GM13976 (cell line): ENCODE measurements around the gene BABAM2.

Experiments
- DNase-seq: peaks from one replicate; pipeline ENCODE4 v3.0.0; 2012; ENCODE audit warnings: low spot score
- in situ Hi-C: fragments of 300-500 bp; cut with MboI; formaldehyde crosslinking; loops from one replicate; pipeline ENCODE4 v1.12.0; 2022; ENCODE audit warnings: low sequenced_read_pairs, mixed read lengths, inconsistent platforms; ENCODE audit not compliant: unreplicated experiment
- TF ChIP-seq, protein P1 (sequence below): IDR thresholded peaks from 2 replicates; pipeline ENCODE4 v1.5.1; 2012; ENCODE audit warnings: borderline replicate concordance, mild to moderate bottlenecking; ENCODE audit not compliant: insufficient read depth; ENCODE audit errors: extremely low read depth, missing control alignments, control extremely low read depth

Gene BABAM2

GRCh38 chr2:27952070-27952469 is 61.5 kb downstream of the BABAM2 start:
- no peak for DNase-seq
- in situ Hi-C loops = no loop called here
- TF ChIP-seq, protein P1, sequence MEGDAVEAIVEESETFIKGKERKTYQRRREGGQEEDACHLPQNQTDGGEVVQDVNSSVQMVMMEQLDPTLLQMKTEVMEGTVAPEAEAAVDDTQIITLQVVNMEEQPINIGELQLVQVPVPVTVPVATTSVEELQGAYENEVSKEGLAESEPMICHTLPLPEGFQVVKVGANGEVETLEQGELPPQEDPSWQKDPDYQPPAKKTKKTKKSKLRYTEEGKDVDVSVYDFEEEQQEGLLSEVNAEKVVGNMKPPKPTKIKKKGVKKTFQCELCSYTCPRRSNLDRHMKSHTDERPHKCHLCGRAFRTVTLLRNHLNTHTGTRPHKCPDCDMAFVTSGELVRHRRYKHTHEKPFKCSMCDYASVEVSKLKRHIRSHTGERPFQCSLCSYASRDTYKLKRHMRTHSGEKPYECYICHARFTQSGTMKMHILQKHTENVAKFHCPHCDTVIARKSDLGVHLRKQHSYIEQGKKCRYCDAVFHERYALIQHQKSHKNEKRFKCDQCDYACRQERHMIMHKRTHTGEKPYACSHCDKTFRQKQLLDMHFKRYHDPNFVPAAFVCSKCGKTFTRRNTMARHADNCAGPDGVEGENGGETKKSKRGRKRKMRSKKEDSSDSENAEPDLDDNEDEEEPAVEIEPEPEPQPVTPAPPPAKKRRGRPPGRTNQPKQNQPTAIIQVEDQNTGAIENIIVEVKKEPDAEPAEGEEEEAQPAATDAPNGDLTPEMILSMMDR = no peak

- no peak for DNase-seq
- TF ChIP-seq, protein P1 = no peak
- in situ Hi-C loops = no loop called here
These were observed 62.5 kb downstream of the BABAM2 start for GRCh38 chr2:27953077-27953476.

GRCh38 chr2:27954221-27954673 is 63.7 kb downstream of the BABAM2 start:
- in situ Hi-C loops = no loop called here
- TF ChIP-seq, protein P1 = no peak
- DNase-seq = no peak

GRCh38 chr2:27954771-27955383 is 64.3 kb downstream of the BABAM2 start:
- in situ Hi-C loops = no loop called here
- DNase-seq = no peak
- TF ChIP-seq, protein P1 = no peak

GRCh38 chr2:27955384-27956161 is 65.0 kb downstream of the BABAM2 start:
- in situ Hi-C loops = no loop called here
- TF ChIP-seq, protein P1 = no peak
- DNase-seq = no peak

DNA sequence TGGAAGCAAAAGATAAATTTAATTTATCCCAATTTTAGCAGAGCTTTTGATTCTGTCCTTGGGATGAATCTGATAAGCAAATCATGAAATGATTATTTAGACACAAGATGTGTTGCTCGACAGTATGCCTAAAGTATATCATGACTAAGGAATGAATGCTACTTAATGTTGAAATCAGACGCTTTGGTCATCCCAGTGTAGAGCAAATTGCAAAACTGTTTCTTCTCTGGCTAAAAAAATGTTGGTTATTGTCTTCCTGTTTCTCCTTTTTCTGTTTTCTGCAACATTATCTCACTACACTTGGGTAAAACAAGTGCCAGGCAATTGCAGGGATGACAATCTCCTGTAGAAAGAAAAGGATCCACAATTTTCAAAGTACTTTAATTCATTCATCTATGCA is 66.4 kb downstream of the BABAM2 start:
- no peak for DNase-seq
- TF ChIP-seq, protein P1 = no peak
- in situ Hi-C loops = no loop called here
